IMR-90 (cell line): ENCODE results near the gene LAPTM5.

Source experiments
- CTCF ChIP-seq: conservative IDR thresholded peaks from 2 replicates; pipeline ENCODE4 v1.5.1; 2012; ENCODE audit warnings: mild to moderate bottlenecking, low read depth, low read length, improper control_type of control experiment
- MAZ ChIP-seq: IDR thresholded peaks from 2 replicates; pipeline ENCODE4 v1.6.1; 2012; ENCODE audit warnings: low read depth, mild to moderate bottlenecking, low read length, improper control_type of control experiment, moderate library complexity, borderline replicate concordance
- MXI1 ChIP-seq: IDR thresholded peaks from 2 replicates; pipeline ENCODE4 v1.6.1; 2012; ENCODE audit warnings: low read depth, mild to moderate bottlenecking, low read length, moderate library complexity, borderline replicate concordance
- NFE2L2 ChIP-seq: fragments of 150-350 bp; IDR thresholded peaks from 2 replicates; pipeline ENCODE4 v1.6.1; 2016; ENCODE audit warnings: low read depth, mild to moderate bottlenecking, low read length
- POLR2A ChIP-seq: IDR thresholded peaks from 2 replicates; pipeline ENCODE4 v1.6.1; 2012; ENCODE audit warnings: mild to moderate bottlenecking, low read depth, low read length
- RAD21 ChIP-seq: IDR thresholded peaks from 2 replicates; pipeline ENCODE4 v1.6.1; 2012; ENCODE audit warnings: low read length, improper control_type of control experiment
- RCOR1 ChIP-seq: IDR thresholded peaks from 2 replicates; pipeline ENCODE4 v1.6.1; 2012; ENCODE audit warnings: mild to moderate bottlenecking, low read length, improper control_type of control experiment; ENCODE audit not compliant: insufficient replicate concordance
- SMC3 ChIP-seq: fragments of 150-350 bp; IDR thresholded peaks from 2 replicates; pipeline ENCODE4 v1.6.1; 2016; ENCODE audit warnings: low read depth, mild to moderate bottlenecking, antibody characterized with exemption, low read length, moderate library complexity
- USF2 ChIP-seq: fragments of 150-350 bp; IDR thresholded peaks from 2 replicates; pipeline ENCODE4 v1.6.1; 2017; ENCODE audit warnings: mild to moderate bottlenecking, antibody characterized with exemption, low read length, low read depth

GRCh38 chr1:30805304-30806003 is 47.9 kb upstream of the LAPTM5 start:
- no peak for TF ChIP-seq POLR2A
- no peak for TF ChIP-seq CTCF
- TF ChIP-seq MAZ, result no peak
- TF ChIP-seq NFE2L2, result no peak
- no peak for TF ChIP-seq RAD21
- TF ChIP-seq RCOR1, result no peak
- no peak for TF ChIP-seq USF2
- TF ChIP-seq MXI1, result no peak
- no peak for TF ChIP-seq SMC3
